HuH-7 (cell line): ENCODE measurements around the gene ADARB1.

Source experiments
- DNase-seq: peaks from one replicate; pipeline ENCODE4 v3.0.0; 2011; ENCODE audit warnings: low spot score

The ADARB1 gene

DNA sequence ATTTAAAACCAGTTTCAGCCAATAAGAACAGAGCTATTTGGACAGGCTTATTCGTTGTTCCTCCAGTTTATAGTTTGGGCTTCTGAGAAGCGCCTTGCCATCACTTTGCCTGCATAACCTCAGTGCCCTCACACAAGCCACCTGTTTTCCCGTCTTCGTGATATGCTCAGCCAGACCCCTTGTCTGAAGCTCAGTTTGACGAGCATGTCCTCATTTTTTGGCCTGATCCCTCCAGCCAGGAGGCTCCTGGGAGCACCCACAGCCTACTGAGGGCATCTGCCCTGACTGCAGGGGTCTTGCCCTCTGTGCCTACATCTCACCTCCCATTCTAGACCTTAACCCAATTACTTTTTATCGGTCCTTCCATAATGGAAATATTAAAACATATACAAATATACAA lies 95.3 kb downstream of the ADARB1 start:
- no peak for DNase-seq

GRCh38 chr21:45170987-45171386 lies 96.6 kb downstream of the ADARB1 start:
- DNase-seq = no peak

GRCh38 chr21:45172420-45172819 lies 98.0 kb downstream of the ADARB1 start:
- DNase-seq = no peak

- no peak for DNase-seq
Measured at GRCh38 chr21:45175326-45176095, 101.1 kb downstream of the ADARB1 start.

- no peak for DNase-seq
Measured at GRCh38 chr21:45176141-45176540, 101.8 kb downstream of the ADARB1 start.

DNA sequence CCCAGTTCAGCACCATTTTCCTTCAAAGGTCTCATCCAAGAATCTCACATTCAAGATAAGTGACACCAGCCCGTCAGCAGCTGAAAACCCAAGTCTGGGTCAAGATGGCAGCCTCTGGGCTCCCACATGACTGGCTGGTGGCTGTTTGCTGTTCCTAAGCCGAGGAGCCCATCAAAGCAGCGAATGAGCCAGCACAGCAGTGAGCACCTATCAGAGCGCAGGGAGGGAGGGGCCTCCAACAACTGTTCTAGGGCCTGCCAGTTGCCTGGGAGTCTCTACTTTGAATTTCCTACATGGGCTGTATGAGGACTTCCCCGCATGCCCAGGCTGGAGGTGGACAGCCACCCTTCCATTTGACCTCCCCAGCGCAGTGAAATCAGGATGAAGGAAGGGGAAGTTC lies 102.7 kb downstream of the ADARB1 start:
- DNase-seq = no peak

DNA sequence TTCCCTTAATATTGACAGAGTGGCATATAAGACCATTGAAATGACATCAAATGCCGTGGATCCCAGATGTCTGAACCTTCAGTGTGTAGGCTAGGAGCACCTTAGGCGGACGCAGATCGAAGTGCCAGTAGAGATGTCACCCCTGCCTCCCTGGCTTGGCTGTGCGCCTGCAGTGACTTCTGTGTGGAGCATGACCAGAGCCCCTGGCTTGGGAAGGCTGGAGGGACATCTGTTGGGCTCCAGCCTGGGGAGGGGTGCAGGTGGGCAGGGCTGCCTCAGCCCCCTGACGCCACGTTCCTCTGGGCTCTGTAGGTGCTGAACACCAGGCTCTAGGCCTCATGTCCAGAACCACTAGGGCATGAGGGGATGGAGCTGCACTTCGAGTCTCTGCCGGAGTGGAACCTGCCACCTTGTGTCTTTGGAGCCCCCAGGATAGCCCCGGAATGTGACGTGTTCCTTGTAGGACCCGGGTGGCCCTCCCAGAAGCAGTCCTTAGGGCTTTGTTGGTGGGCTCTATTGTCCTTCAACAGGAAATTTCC lies 103.8 kb downstream of the ADARB1 start:
- DNase-seq = no peak

DNA sequence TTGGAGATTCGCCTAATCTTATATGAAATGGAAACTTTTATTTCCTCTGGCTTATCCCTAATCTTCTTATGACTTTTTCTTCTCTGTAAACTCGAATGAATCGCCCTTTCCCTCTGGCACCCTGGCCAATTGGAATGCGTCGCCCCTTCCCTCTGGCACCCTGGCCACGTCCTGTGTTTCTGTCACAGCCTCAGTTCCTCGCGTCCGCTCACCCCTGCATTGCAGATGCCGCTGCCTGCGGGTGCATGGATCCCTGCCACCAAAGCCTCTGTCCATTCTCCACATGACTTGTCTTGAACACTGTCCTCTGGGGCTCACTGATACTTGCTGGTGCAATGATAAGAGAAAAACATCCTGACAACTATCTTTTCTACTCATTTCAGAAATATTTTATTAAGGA lies 104.6 kb downstream of the ADARB1 start:
- DNase-seq = no peak

GRCh38 chr21:45179568-45180245 lies 105.3 kb downstream of the ADARB1 start:
- DNase-seq = no peak

- DNase-seq = no peak
Measured at GRCh38 chr21:45180246-45180599, 105.8 kb downstream of the ADARB1 start.

DNA sequence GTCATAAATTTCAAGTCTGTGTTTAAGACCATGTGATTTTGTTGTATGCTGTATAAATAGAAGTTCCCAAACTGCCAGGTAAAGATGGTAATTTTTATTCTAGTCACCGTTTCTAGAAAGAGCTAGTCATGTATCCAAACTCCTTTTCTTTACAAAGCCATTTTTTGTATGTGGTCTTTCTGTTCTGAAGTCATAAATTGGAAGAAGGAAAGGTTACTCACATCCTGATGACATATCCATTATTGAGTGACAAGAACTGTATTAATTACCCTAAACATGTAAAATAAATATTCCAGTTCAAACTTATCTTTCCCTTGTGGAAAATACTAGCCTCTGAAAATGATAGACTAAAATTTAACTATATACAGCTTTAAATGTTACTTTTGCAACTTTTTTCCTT lies 108.6 kb downstream of the ADARB1 start:
- DNase-seq = no peak

- no peak for DNase-seq
Measured at GRCh38 chr21:45183852-45184251, 109.5 kb downstream of the ADARB1 start.

DNA sequence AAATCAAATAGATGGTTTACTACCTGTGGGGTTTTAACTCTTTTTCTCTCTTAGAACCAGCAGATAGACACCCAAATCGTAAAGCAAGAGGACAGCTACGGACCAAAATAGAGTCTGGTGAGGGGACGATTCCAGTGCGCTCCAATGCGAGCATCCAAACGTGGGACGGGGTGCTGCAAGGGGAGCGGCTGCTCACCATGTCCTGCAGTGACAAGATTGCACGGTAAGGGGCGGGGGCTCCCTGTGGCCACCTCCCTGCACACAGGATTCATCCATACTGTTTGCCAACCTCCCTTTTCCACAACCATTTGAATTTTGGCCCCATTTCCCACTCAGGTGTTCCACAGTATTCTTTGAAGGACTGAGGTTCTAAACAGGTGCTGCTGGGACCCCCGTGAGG lies 110.5 kb downstream of the ADARB1 start:
- no peak for DNase-seq

DNA sequence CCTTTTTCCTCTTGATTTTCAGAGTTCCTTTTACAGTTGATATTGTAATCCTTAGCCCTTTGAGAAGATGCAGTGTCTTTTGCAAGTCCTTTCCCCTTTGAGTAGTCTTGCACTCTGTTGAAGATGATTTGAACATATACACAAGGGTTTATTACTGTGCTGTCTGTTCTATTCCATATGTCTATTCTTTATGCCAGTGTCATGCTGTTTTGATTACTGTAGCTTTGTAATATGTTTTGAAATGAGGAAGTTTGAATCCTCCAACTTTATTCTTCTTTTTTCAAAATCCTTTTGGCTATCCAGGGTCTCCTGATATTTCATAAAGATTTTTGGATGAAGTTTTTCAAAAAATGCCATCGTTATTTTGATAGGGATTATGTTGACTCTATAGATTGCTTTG lies 112.3 kb downstream of the ADARB1 start:
- no peak for DNase-seq

DNA sequence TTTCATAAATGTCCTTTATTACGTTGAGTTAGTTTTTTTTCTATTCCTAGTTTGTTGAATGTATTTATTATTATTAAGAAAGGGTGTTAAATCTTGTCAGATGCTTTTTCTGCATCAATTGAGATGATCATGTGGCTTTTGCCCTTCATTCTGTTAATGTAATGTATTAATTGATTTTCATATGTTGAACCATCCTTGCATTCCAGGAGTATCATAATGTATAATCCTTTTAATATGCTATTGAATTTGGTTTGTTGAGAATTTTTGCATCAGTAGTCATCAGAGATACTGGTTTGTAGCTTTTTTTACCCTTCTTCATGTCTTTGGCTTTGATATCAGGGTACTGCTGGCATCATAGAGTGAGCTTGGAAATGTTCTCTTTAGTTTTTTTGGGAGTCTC lies 113.3 kb downstream of the ADARB1 start:
- no peak for DNase-seq

DNA sequence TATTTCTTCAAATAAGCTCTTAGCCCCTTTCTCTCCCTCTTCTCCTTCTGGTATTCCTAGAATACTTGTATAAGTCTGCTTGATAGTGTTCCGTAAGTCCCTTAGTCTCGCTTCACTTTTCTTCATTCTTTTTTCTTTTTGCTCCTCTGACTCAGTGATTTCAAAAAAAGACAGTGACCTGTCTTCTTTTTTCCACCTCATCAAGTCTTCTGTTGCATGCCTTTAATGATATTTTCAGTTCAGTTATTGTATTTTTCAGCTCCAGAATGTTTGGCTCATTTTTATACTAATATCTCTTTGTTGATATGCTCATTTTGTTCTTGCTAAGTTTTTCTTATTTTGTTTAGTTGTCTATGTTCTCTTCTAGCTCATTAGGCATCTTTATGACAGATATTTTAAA lies 115.6 kb downstream of the ADARB1 start:
- no peak for DNase-seq

- no peak for DNase-seq
Measured at GRCh38 chr21:45192332-45192731, 118.0 kb downstream of the ADARB1 start.

DNA sequence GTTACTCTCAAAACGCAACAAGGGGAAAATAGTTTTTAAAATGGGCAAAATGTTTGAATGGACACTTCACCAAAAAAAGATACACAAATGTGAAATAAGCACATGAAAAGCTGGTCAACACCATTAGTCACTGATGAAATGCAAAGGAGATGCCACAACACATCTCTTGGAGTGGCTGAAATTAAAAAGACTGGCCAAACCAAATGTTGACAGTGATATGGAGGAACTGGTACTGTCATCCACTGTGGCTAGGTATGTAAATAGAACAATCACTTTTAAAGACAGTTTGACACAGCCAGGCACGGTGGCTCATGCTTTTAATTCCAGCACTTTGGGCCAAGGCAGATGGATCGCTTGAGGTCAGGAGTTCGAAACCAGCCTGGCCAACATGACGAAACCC lies 122.2 kb downstream of the ADARB1 start:
- no peak for DNase-seq

- DNase-seq = no peak
Measured at GRCh38 chr21:45199201-45199600, 124.8 kb downstream of the ADARB1 start.

- DNase-seq = no peak
Measured at GRCh38 chr21:45200031-45200430, 125.7 kb downstream of the ADARB1 start.

DNA sequence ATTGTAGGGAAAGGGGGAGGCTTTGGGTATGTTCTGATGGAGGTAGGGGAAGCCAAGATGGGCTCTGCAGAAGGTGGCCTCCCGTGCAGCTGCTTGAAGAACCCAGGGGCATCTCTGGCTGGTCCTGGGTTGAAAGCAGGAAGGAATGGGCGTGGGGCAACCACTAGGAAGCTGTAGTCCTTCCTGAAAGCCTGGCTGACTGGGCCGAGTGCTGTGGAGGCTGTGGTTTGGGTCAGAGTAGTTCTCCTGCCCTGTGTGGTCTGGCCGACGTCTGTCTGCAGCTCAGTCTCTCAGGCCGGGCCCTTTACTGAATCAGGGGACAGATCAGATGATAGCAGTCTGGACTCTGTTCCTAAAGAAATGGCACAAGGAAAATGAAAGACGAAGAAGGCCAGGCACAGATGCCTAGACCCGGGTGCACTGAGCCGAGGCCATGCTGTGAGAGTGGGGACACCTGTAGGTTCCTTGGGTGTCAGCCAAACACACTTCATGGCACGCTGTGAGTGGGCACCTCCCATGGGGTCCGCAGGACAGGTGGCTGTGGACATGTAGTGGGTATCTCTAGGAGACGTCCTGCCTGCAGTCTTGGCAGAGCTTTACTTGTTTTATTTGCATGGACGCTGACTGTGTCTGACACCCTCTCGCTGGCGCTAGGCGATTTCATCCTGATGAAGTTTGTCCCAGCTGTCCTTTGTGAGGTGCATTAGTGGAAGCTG lies 126.4 kb downstream of the ADARB1 start:
- no peak for DNase-seq

DNA sequence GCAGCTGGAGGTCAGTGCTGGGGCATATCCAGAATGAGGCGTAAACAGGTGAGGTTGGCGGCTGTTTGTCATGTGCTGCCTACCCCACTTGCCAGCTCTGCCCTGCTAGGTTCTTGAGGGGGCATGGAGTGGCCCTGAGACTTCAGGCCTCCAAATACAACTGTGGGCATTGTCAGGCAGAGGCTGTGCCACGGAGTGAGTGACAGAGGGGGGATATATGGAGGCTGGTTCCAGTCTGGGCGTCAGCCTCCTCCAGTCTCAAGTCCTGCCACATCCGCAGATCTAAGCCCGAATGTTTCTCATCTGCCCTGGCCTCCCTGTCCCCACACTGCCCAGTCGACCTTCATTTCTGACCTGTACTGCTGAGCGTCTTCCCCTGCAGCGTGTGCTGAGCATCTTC lies 128.0 kb downstream of the ADARB1 start:
- no peak for DNase-seq

DNA sequence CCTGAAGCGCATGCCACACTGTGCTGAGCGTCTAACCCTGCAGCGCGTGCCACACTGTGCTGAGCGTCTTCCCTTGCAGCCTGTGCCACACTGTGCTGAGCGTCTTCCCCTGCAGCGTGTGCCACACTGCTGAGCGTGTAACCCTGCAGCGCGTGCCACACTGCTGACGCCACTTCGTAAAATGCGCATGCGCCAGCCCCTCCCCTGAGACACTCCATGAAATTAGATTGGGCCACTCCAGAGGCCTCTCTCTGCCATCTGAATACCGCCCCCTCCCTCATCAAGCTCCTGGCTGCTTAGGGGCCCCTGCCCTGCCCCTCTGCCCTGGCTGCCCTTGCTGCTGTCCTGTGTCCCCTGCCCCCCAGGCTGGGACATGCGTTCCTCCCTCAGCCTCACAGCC lies 128.5 kb downstream of the ADARB1 start:
- DNase-seq = no peak
